ENCODE measurements around the gene LHX3. TPM values are rescaled to one million over a fixed set of nuclear protein-coding genes. Genes with fewer than 3 reads are reported as not detected.

The LHX3 gene
- total and polyA plus RNA-seq, 2 of the 8 experiments (the other 6 are each of a cell fraction or from before 2014, with no cell fraction given): 0.02 TPM; not detected in 1

- no peak for TF ChIP-seq TBP (IDR thresholded peaks at IDR 0.05; ENCODE audit: low read depth, low read length)
- TF ChIP-seq CREB1 (IDR thresholded peaks at IDR 0.05): 0 out of 2 replicates have a peak, but pooled peaks have one; percentile 38
- TF ChIP-seq CHD7 (IDR thresholded peaks at IDR 0.05; ENCODE audit: insufficient replicate concordance, low read length): no peak
- TF ChIP-seq SRF (IDR thresholded peaks at IDR 0.05; ENCODE audit: low read depth, low read length): no peak
- no peak for TF ChIP-seq TCF12 (IDR thresholded peaks at IDR 0.05; ENCODE audit: low read depth, low read length)
- TF ChIP-seq TAF7 (optimal IDR thresholded peaks at IDR 0.05; ENCODE audit: borderline replicate concordance, low read depth, low read length): no peak
- no peak for TF ChIP-seq BRCA1 (IDR thresholded peaks at IDR 0.05; ENCODE audit: low read depth, low read length)
Observed at GRCh38 chr9:136170006-136170901, 34.7 kb downstream of the LHX3 start (continued).

All from H1 (cell line).